ENCODE measurements around the gene LTN1. TPM values are rescaled to one million over a fixed set of nuclear protein-coding genes. Genes with fewer than 3 reads are reported as not detected.

LTN1 gene
- total RNA-seq, 1 experiment from 2014 or later, result 27.1 TPM

DNA sequence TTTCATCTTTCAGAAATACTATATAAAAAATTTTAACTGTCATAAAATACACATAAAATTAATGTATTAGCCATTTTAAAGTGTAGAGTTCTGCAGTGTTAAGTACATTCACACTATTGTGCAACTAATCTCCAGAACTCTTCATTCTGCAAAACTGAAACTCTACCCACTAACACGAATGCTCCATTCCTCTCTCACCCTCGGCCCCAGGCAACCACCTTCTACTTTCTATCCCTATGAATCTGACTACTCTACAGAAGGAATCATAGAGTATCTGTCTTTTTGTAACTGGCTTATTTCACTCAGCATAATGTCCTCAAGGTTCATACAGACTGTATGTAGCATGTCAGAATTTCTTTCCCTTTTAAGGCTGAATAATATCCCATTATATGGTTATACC is 43.4 kb downstream of the LTN1 start:
- Mint-ChIP-seq H3K27me3 (ENCODE audit: insufficient read depth, unreplicated experiment) (no peaks in the 10 kb centered on the region), H3K27ac (ENCODE audit: low read depth, unreplicated experiment) (no peak overlapping the region), H3K4me1 (ENCODE audit: insufficient read depth, unreplicated experiment) (peaks cover 6% of the 10 kb centered on the region), H3K9me3 (ENCODE audit: unreplicated experiment) (no peaks in the 10 kb centered on the region), H3K36me3 (ENCODE audit: insufficient read depth, unreplicated experiment) (peaks cover 91% of the 10 kb centered on the region), H3K4me3 (ENCODE audit: unreplicated experiment) (no peak overlapping the region)
- no TSS peak for BruUV-seq (replicated peaks)
- no peak for DNase-seq (ENCODE audit: unreplicated experiment)
- CTCF ChIA-PET, result interaction anchor here (0.7 to 1.0 kb wide), 2 partner anchors 10 to 204 kb away, joined by 3 to 5 read pairs; no protein-coding TSS in a partner anchor
- intact Hi-C loops (cut with micrococcal nuclease), result no loop called here
- POLR2A ChIA-PET, result no interaction called here
- TF ChIP-seq, protein P1, sequence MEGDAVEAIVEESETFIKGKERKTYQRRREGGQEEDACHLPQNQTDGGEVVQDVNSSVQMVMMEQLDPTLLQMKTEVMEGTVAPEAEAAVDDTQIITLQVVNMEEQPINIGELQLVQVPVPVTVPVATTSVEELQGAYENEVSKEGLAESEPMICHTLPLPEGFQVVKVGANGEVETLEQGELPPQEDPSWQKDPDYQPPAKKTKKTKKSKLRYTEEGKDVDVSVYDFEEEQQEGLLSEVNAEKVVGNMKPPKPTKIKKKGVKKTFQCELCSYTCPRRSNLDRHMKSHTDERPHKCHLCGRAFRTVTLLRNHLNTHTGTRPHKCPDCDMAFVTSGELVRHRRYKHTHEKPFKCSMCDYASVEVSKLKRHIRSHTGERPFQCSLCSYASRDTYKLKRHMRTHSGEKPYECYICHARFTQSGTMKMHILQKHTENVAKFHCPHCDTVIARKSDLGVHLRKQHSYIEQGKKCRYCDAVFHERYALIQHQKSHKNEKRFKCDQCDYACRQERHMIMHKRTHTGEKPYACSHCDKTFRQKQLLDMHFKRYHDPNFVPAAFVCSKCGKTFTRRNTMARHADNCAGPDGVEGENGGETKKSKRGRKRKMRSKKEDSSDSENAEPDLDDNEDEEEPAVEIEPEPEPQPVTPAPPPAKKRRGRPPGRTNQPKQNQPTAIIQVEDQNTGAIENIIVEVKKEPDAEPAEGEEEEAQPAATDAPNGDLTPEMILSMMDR (IDR thresholded peaks at IDR 0.05; ENCODE audit: unreplicated experiment), result no peak

- ChIA-PET CTCF (no interaction called here), POLR2A (interaction anchor here (0.7 kb wide), 2 partner anchors 75 to 161 kb away, joined by 3 to 4 read pairs; partner anchors contain the start of gene RWDD2B)
- TF ChIP-seq, protein P1 (IDR thresholded peaks at IDR 0.05; ENCODE audit: unreplicated experiment), result no peak
- intact Hi-C loops (cut with micrococcal nuclease), result loop anchor here (5.0 kb wide), 1 partner anchor 147 kb away; no protein-coding TSS in a partner anchor
- H3K4me1 Mint-ChIP-seq (ENCODE audit: insufficient read depth, unreplicated experiment), result peaks cover 10% of the 10 kb centered on the region
- no TSS peak for BruUV-seq (replicated peaks)
- no peak overlapping the region for H3K27ac Mint-ChIP-seq (ENCODE audit: low read depth, unreplicated experiment)
- no peak overlapping the region for H3K4me3 Mint-ChIP-seq (ENCODE audit: unreplicated experiment)
- no peak for DNase-seq (ENCODE audit: unreplicated experiment)
- peaks cover 87% of the 10 kb centered on the region for H3K36me3 Mint-ChIP-seq (ENCODE audit: insufficient read depth, unreplicated experiment)
- H3K9me3 Mint-ChIP-seq (ENCODE audit: unreplicated experiment), result no peaks in the 10 kb centered on the region
- H3K27me3 Mint-ChIP-seq (ENCODE audit: insufficient read depth, unreplicated experiment), result no peaks in the 10 kb centered on the region
These were observed 48.4 kb downstream of the LTN1 start for GRCh38 chr21:28944296-28944695.

GRCh38 chr21:28943631-28944030 is 49.0 kb downstream of the LTN1 start:
- intact Hi-C loops (cut with micrococcal nuclease), result loop anchor here (5.0 kb wide), 1 partner anchor 146 kb away; no protein-coding TSS in a partner anchor
- Mint-ChIP-seq H3K36me3 (ENCODE audit: insufficient read depth, unreplicated experiment) (peaks cover 84% of the 10 kb centered on the region), H3K27me3 (ENCODE audit: insufficient read depth, unreplicated experiment) (no peaks in the 10 kb centered on the region), H3K27ac (ENCODE audit: low read depth, unreplicated experiment) (no peak overlapping the region), H3K4me3 (ENCODE audit: unreplicated experiment) (no peak overlapping the region), H3K4me1 (ENCODE audit: insufficient read depth, unreplicated experiment) (peaks cover 10% of the 10 kb centered on the region), H3K9me3 (ENCODE audit: unreplicated experiment) (no peaks in the 10 kb centered on the region)
- ChIA-PET POLR2A (interaction anchor here (0.6 kb wide), 1 partner anchor 49 kb away, joined by 3 read pairs; no protein-coding TSS in a partner anchor), CTCF (no interaction called here)
- BruUV-seq (replicated peaks), result no TSS peak
- DNase-seq (ENCODE audit: unreplicated experiment), result no peak
- TF ChIP-seq, protein P1 (IDR thresholded peaks at IDR 0.05; ENCODE audit: unreplicated experiment), result no peak

- DNase-seq (ENCODE audit: unreplicated experiment), result no peak
- peaks cover 79% of the 10 kb centered on the region for H3K36me3 Mint-ChIP-seq (ENCODE audit: insufficient read depth, unreplicated experiment)
- H3K4me1 Mint-ChIP-seq (ENCODE audit: insufficient read depth, unreplicated experiment), result peaks cover 4% of the 10 kb centered on the region
- H3K27me3 Mint-ChIP-seq (ENCODE audit: insufficient read depth, unreplicated experiment), result no peaks in the 10 kb centered on the region
- POLR2A ChIA-PET, result no interaction called here
- TF ChIP-seq, protein P1 (IDR thresholded peaks at IDR 0.05; ENCODE audit: unreplicated experiment), result no peak
- no peak overlapping the region for H3K4me3 Mint-ChIP-seq (ENCODE audit: unreplicated experiment)
- H3K9me3 Mint-ChIP-seq (ENCODE audit: unreplicated experiment), result no peaks in the 10 kb centered on the region
- intact Hi-C loops (cut with micrococcal nuclease), result no loop called here
- no TSS peak for BruUV-seq (replicated peaks)
- CTCF ChIA-PET, result interaction anchor here (0.6 to 3.3 kb wide), 7 partner anchors 14 to 1893 kb away, joined by 3 to 22 read pairs (median 4); no protein-coding TSS in a partner anchor
- no peak overlapping the region for H3K27ac Mint-ChIP-seq (ENCODE audit: low read depth, unreplicated experiment)
These were observed 54.0 kb downstream of the LTN1 start for GRCh38 chr21:28938726-28939125.
